Muscle of back (tissue), 13 donors: ENCODE data around the gene COL4A3. TPM values are rescaled to one million over a fixed set of nuclear protein-coding genes. Genes with fewer than 3 reads are reported as not detected.

Experiments
- DNase-seq, 3 donors: peaks; one replicate each; pipeline versions ENCODE4 v3.0.0 to v3.0.0-alpha.2; 2013
- long read RNA-seq, 9 donors: transcript quantifications; one replicate each; lab custom pipeline, GENCODE V29; 2026
- polyA plus RNA-seq, 10 donors: library from polyadenylated mRNA; unstranded; fragments of 120-200 nt; gene quantifications; one replicate each; pipeline ENCODE4 v1.2.1, GENCODE V29; 2013; ENCODE audit not compliant: insufficient read length in 10 of 10

Gene COL4A3
- polyA plus RNA-seq = under 1 TPM in 9 of 10 donors, not detected in 1; 0.03 to 0.30 (median 0.11) TPM
- long read RNA-seq, donor 1 = 0 reads
- long read RNA-seq, donor 2 = 0 reads
- long read RNA-seq, donor 3 = 0 reads
- long read RNA-seq, donor 4 = 0 reads
- long read RNA-seq, donor 5 = 0 reads
- long read RNA-seq, donor 6 = 0 reads
- long read RNA-seq, donor 7 = 0 reads
- long read RNA-seq, donor 8 = 0 reads
- long read RNA-seq, donor 9 = 0 reads

- DNase-seq = peak in 2 of 3 donors; percentile 10 to 32
These were observed at the start of gene COL4A3, which contains the start of gene COL4A4 for GRCh38 chr2:227163998-227164762. Gene COL4A3, plus strand, starts transcription at chr2:227164624. Its CDS starts 103 bp downstream, at chr2:227164727. Gene COL4A4, minus strand, starts transcription at chr2:227164205. Its CDS starts 16,722 bp downstream, at chr2:227147483.

GRCh38 chr2:227115761-227116160 is 48.7 kb upstream of the COL4A3 start:
- DNase-seq = peak in 1 of 3 donors; percentile 38

GRCh38 chr2:227117027-227117426 is 47.4 kb upstream of the COL4A3 start:
- DNase-seq = no peak

GRCh38 chr2:227117852-227118251 is 46.6 kb upstream of the COL4A3 start:
- no peak for DNase-seq

- no peak for DNase-seq
These were observed 46.1 kb upstream of the COL4A3 start for GRCh38 chr2:227118353-227118752.

- DNase-seq = no peak
These were observed 40.7 kb upstream of the COL4A3 start for GRCh38 chr2:227123697-227124096.

- DNase-seq = no peak
These were observed 39.6 kb upstream of the COL4A3 start for GRCh38 chr2:227124811-227125210.

GRCh38 chr2:227125506-227125905 is 38.9 kb upstream of the COL4A3 start:
- DNase-seq = no peak

GRCh38 chr2:227127201-227127600 is 37.2 kb upstream of the COL4A3 start:
- DNase-seq = no peak

- DNase-seq = no peak
These were observed 33.8 kb upstream of the COL4A3 start for GRCh38 chr2:227130636-227131035.

GRCh38 chr2:227132986-227133385 is 31.4 kb upstream of the COL4A3 start:
- DNase-seq = no peak

GRCh38 chr2:227134591-227134990 is 29.8 kb upstream of the COL4A3 start:
- DNase-seq = no peak

- no peak for DNase-seq
These were observed 23.1 kb upstream of the COL4A3 start for GRCh38 chr2:227141301-227141700.

GRCh38 chr2:227143895-227144294 is 20.5 kb upstream of the COL4A3 start:
- DNase-seq = no peak

GRCh38 chr2:227146456-227146855 is 18.0 kb upstream of the COL4A3 start:
- no peak for DNase-seq

GRCh38 chr2:227147023-227147422 is 17.4 kb upstream of the COL4A3 start:
- peak in 1 of 3 donors; percentile 17 for DNase-seq

- DNase-seq = no peak
These were observed 16.3 kb upstream of the COL4A3 start for GRCh38 chr2:227148106-227148505.

GRCh38 chr2:227150222-227150936 is 14.0 kb upstream of the COL4A3 start:
- no peak for DNase-seq

GRCh38 chr2:227152093-227152766 is 12.2 kb upstream of the COL4A3 start:
- DNase-seq = no peak

GRCh38 chr2:227153307-227153706 is 11.1 kb upstream of the COL4A3 start:
- DNase-seq = no peak

- DNase-seq = no peak
These were observed 10.5 kb upstream of the COL4A3 start for GRCh38 chr2:227153758-227154486.
